HepG2 (cell line): ENCODE measurements around the gene SDCCAG8. TPM values are rescaled to one million over a fixed set of nuclear protein-coding genes. Genes with fewer than 3 reads are reported as not detected.

ENCODE experiments used
- ATAC-seq: fragments of 200-7000 bp; cut with Tn5 transposase; 3 replicates; pipeline ENCODE4 v1.9.1; 2020; ENCODE audit warnings: mild to moderate bottlenecking, moderate library complexity
- BruUV-seq: library from RNA; stranded (reverse); fragments of 400-500 nt; replicated peaks from 2 replicates; lab custom pipeline; 2021; lab: Mats Ljungman, UMichigan
- CTCF ChIA-PET: fragments of 300-600 bp; formaldehyde crosslinking; extraction: SDS; loops from one replicate; lab custom pipeline; 2021; ENCODE audit warnings: low total read pairs, inconsistent platforms, low intra/inter-chr PET ratio; lab: Yijun Ruan, JAX
- POLR2A ChIA-PET: fragments of 350-600 bp; sonication (Branson Sonifier 250); formaldehyde crosslinking; loops from one replicate; lab custom pipeline; 2020; ENCODE audit warnings: antibody characterized with exemption, inconsistent platforms; lab: Yijun Ruan, JAX
- DNase-seq: peaks from one replicate; pipeline ENCODE4 v3.0.0-alpha.2; 2015; ENCODE audit warnings: low spot score
- FAIRE-seq: peaks from 3 replicates; lab custom pipeline; 2011; peaks lifted over from hg19 to GRCh38; lab: Jason Lieb, UNC
- H2AFZ ChIP-seq: one replicate; pipeline ENCODE4 v1.6.1; 2011; ENCODE audit warnings: low read length, inconsistent platforms
- H3K27ac ChIP-seq: fragments of 300-600 bp; 3 replicates; pipeline ENCODE4 v1.8.0; 2011; ENCODE audit warnings: mixed run types, mild to moderate bottlenecking, mixed read lengths, low read length, inconsistent platforms; ENCODE audit not compliant: insufficient read depth; ENCODE audit errors: extremely low read length
- H3K27me3 ChIP-seq, 2 experiments: fragments of 200-600 bp in 1 of 2; 2 replicates in 1 of 2; 3 replicates in 1 of 2; pipeline versions ENCODE4 v1.6.0 to v1.8.0; 2011; ENCODE audit warnings: low read length in 2 of 2, mild to moderate bottlenecking in 2 of 2, moderate library complexity in 2 of 2, inconsistent platforms in 1 of 2; ENCODE audit not compliant: insufficient read depth in 2 of 2, control insufficient read depth in 1 of 2
- H3K36me3 ChIP-seq, 2 experiments: fragments of 200-600 bp in 1 of 2; replicated peaks in 1 of 2; 2 replicates in 1 of 2; 3 replicates in 1 of 2; pipeline versions ENCODE4 v1.5.1 to v1.8.0; 2011; ENCODE audit warnings: low read length in 2 of 2, inconsistent platforms in 1 of 2; ENCODE audit not compliant: insufficient read depth in 2 of 2, control insufficient read depth in 1 of 2
- H3K4me1 ChIP-seq: 2 replicates; pipeline ENCODE4 v1.5.1; 2012; ENCODE audit warnings: low read length, inconsistent platforms; ENCODE audit not compliant: insufficient read depth
- H3K4me2 ChIP-seq: 2 replicates; pipeline ENCODE4 v1.6.0; 2011; ENCODE audit warnings: low read depth, low read length, inconsistent platforms
- H3K4me3 ChIP-seq, 3 experiments: fragments of 200-600 bp in 1 of 3; sonication (generic), shearing (Covaris generic) in 1 of 3; replicated peaks in 1 of 3; 2 replicates each; pipeline ENCODE4 v1.5.1; 2011 to 2016; ENCODE audit warnings: low read length in 3 of 3, inconsistent platforms in 2 of 3, low read depth in 2 of 3, mild to moderate bottlenecking in 2 of 3, control low read depth in 1 of 3, mixed read lengths in 1 of 3; ENCODE audit not compliant: insufficient read depth in 1 of 3
- H3K79me2 ChIP-seq: one replicate; pipeline ENCODE4 v1.6.1; 2011; ENCODE audit warnings: low read length, inconsistent platforms; ENCODE audit not compliant: insufficient read depth
- H3K9ac ChIP-seq: 2 replicates; pipeline ENCODE4 v1.6.0; 2011; ENCODE audit warnings: mild to moderate bottlenecking, low read depth, low read length, inconsistent platforms; ENCODE audit not compliant: insufficient read depth
- H3K9me3 ChIP-seq: 2 replicates; pipeline ENCODE4 v1.5.1; 2012; ENCODE audit warnings: mild to moderate bottlenecking, low read length
- H4K20me1 ChIP-seq: 2 replicates; pipeline ENCODE4 v1.6.0; 2011; ENCODE audit warnings: inconsistent platforms, mild to moderate bottlenecking, low read length, moderate library complexity; ENCODE audit not compliant: insufficient read depth
- BORCS8-MEF2B ChIP-seq: sonication (generic); formaldehyde crosslinking; IDR thresholded peaks from 2 replicates; pipeline ENCODE4 v1.8.0; 2022; ENCODE audit warnings: mild to moderate bottlenecking, missing genetic modification reagents
- CBX1 ChIP-seq: IDR thresholded peaks from one replicate; pipeline ENCODE4 v1.6.1; 2016; ENCODE audit warnings: antibody characterized with exemption, low read depth
- CBX2 ChIP-seq, 2 experiments: fragments of 200-600 bp in 1 of 2; sonication (generic); formaldehyde crosslinking in 1 of 2; IDR thresholded peaks; 2 replicates each; pipeline versions ENCODE4 v1.7.0 to v1.8.1; 2018 to 2022; ENCODE audit warnings: low read depth in 2 of 2, low read length in 1 of 2, mild to moderate bottlenecking in 1 of 2, missing genetic modification reagents in 1 of 2
- GATAD1 ChIP-seq: IDR thresholded peaks from 2 replicates; pipeline ENCODE4 v1.6.1; 2016; ENCODE audit warnings: missing genetic modification reagents, missing compliant biosample characterization
- HOXD1 ChIP-seq: sonication (generic); formaldehyde crosslinking; IDR thresholded peaks from 2 replicates; pipeline ENCODE4 v1.5.0; 2020; ENCODE audit warnings: missing genetic modification reagents
- IRF2 ChIP-seq: IDR thresholded peaks from 2 replicates; pipeline ENCODE4 v1.6.1; 2018; ENCODE audit warnings: missing genetic modification reagents, missing compliant biosample characterization
- MAX ChIP-seq: IDR thresholded peaks from 2 replicates; pipeline ENCODE4 v1.6.1; 2012; ENCODE audit warnings: inconsistent platforms
- PRDM10 ChIP-seq: sonication (generic); formaldehyde crosslinking; IDR thresholded peaks from 2 replicates; pipeline ENCODE4 v1.4.0; 2020; ENCODE audit warnings: low read depth, missing genetic modification reagents
- SMAD3 ChIP-seq: sonication (generic); formaldehyde crosslinking; IDR thresholded peaks from 2 replicates; pipeline ENCODE4 v1.4.0; 2020; ENCODE audit warnings: missing genetic modification reagents
- SNAPC5 ChIP-seq: sonication (generic); formaldehyde crosslinking; IDR thresholded peaks from 2 replicates; pipeline ENCODE4 v1.8.1; 2023; ENCODE audit warnings: mild to moderate bottlenecking, missing genetic modification reagents, borderline replicate concordance
- STAT5B ChIP-seq: sonication (generic); formaldehyde crosslinking; IDR thresholded peaks from 2 replicates; pipeline ENCODE4 v1.4.0; 2020; ENCODE audit warnings: missing genetic modification reagents
- ZNF451 ChIP-seq: sonication (generic); formaldehyde crosslinking; IDR thresholded peaks from 2 replicates; pipeline ENCODE4 v1.5.0; 2020; ENCODE audit warnings: mild to moderate bottlenecking, missing genetic modification reagents
- ZNF782 ChIP-seq: sonication (generic); formaldehyde crosslinking; IDR thresholded peaks from 2 replicates; pipeline ENCODE4 v1.4.0; 2020; ENCODE audit warnings: missing genetic modification reagents, mild to moderate bottlenecking, borderline replicate concordance
- WGBS: methylation state at CpG from one replicate; pipeline ENCODE4 v1.1.6; 2017; ENCODE audit warnings: low lambda C conversion rate; 5-methylcytosine and 5-hydroxymethylcytosine counted together
- in situ Hi-C: cut with HindIII; loops from 2 replicates; pipeline ENCODE4 v1.10.0; 2017; ENCODE audit warnings: low pct_unique_long_range_greater_than_20kb; ENCODE audit not compliant: extremely low pct_ligation_motif_present
- intact Hi-C: fragments of 100-400 bp; cut with micrococcal nuclease; formaldehyde crosslinking; loops from one replicate; pipeline ENCODE4 v1.10.0; 2022; ENCODE audit not compliant: unreplicated experiment
- polyA plus RNA-seq, 8 experiments: library from polyadenylated mRNA; depleted of rRNA in 3 of 8; stranded (reverse) in 7 of 8; unstranded in 1 of 8; fragments of >200 nt; fragmentation: Illumina TruSeq in 4 of 8; extraction: Trizol in 4 of 8; gene quantifications; 2 replicates each; pipeline versions ENCODE4 v1.2.1 to v1.2.3, GENCODE V29; 2011 to 2016; ENCODE audit warnings: low read depth in 4 of 8, missing spikeins in 1 of 8, mixed read lengths in 1 of 8; ENCODE audit not compliant: insufficient read depth in 1 of 8
- total RNA-seq, 5 experiments: library from RNA; depleted of rRNA; stranded (reverse); fragments of >200 nt; fragmentation: Illumina TruSeq; extraction: Trizol; gene quantifications; 2 replicates each; pipeline ENCODE4 v1.2.3, GENCODE V29; 2016; ENCODE audit warnings: low read depth in 1 of 5

SDCCAG8 gene
- total and polyA plus RNA-seq, 2 of the 13 experiments (the other 11 are each of a cell fraction or from before 2014, with no cell fraction given) = 9.5 to 13.4 TPM

GRCh38 chr1:243507672-243508302 is 251.9 kb downstream of the SDCCAG8 start:
- intact Hi-C loops (loop anchor here (10.0 kb wide), 1 partner anchor 163 kb away; no protein-coding TSS in a partner anchor), in situ Hi-C loops (no loop called here)
- H3K4me1 ChIP-seq = peaks cover 32% of the 10 kb centered on the region
- no TSS peak for BruUV-seq
- H3K4me2 ChIP-seq = 0 out of 2 replicates have a peak overlapping the region, but pooled peaks have one; percentile 0
- H3K79me2 ChIP-seq = no peaks in the 10 kb centered on the region
- no peaks in the 10 kb centered on the region for H3K36me3 ChIP-seq
- DNase-seq (no peak), FAIRE-seq (no peak), ATAC-seq (no peak)
- no peaks in the 10 kb centered on the region for H3K9me3 ChIP-seq
- 48% methylated on average over 8 of the region's 8 CpGs for WGBS
- ChIA-PET POLR2A (no interaction called here), CTCF (no interaction called here)
- H2AFZ ChIP-seq = peak overlapping the region; percentile 8
- no peaks in the 10 kb centered on the region for H3K27me3 ChIP-seq
- H4K20me1 ChIP-seq = no peaks in the 10 kb centered on the region
- no peak overlapping the region for H3K4me3 ChIP-seq
- H3K27ac ChIP-seq = no peak overlapping the region
- TF ChIP-seq SNAPC5 (CRISPR knock-in tag) = no peak
- no peak for TF ChIP-seq HOXD1
- TF ChIP-seq GATAD1 (CRISPR knock-in tag) = no peak
- TF ChIP-seq ZNF782 (CRISPR knock-in tag) = no peak
- no peak for TF ChIP-seq PRDM10 (CRISPR knock-in tag)
- no peak for TF ChIP-seq CBX1
- no peak for TF ChIP-seq SMAD3 (CRISPR knock-in tag)
- TF ChIP-seq BORCS8-MEF2B (CRISPR knock-in tag) = no peak
- TF ChIP-seq CBX2 (IDR thresholded peaks at IDR 0.05; ENCODE audit: low read depth, low read length) = no peak
- TF ChIP-seq CBX2 (CRISPR knock-in tag; IDR thresholded peaks at IDR 0.05; ENCODE audit: low read depth) = no peak
- no peak for TF ChIP-seq IRF2 (CRISPR knock-in tag)
- TF ChIP-seq STAT5B (CRISPR knock-in tag) = no peak
- no peak for TF ChIP-seq ZNF451
- TF ChIP-seq MAX = no peak
- no peak overlapping the region for H3K9ac ChIP-seq
